Natural killer cell (primary cell): ENCODE data around the gene TMEM147. TPM values are rescaled to one million over a fixed set of nuclear protein-coding genes. Genes with fewer than 3 reads are reported as not detected.

Experiments
- ATAC-seq, 3 donors: fragments of 150-1000 bp in 2 of 3; fragments of 200-7000 bp in 1 of 3; cut with Tn5 transposase; 1 replicate in 1 of 3; 2 replicates in 2 of 3; pipeline ENCODE4 v1.10.0; 2021; ENCODE audit warnings: mild to moderate bottlenecking in 2 of 3, moderate library complexity in 2 of 3
- DNase-seq, 2 donors: peaks; one replicate each; pipeline versions ENCODE4 v3.0.0 to v3.0.0-alpha.2; 2013 to 2021; ENCODE audit warnings: mixed read lengths in 1 of 2
- H3K27ac ChIP-seq: one replicate; pipeline ENCODE4 v1.5.1; 2013; ENCODE audit warnings: mild to moderate bottlenecking, low read length
- H3K27me3 ChIP-seq: one replicate; pipeline ENCODE4 v1.6.1; 2013; ENCODE audit warnings: low read length; ENCODE audit not compliant: control insufficient read depth, insufficient read depth
- H3K36me3 ChIP-seq: one replicate; pipeline ENCODE4 v1.6.1; 2013; ENCODE audit warnings: low read length; ENCODE audit not compliant: control insufficient read depth, insufficient read depth
- H3K4me1 ChIP-seq: one replicate; pipeline ENCODE4 v1.6.1; 2013; ENCODE audit warnings: low read length; ENCODE audit not compliant: control insufficient read depth, insufficient read depth
- H3K4me3 ChIP-seq: one replicate; pipeline ENCODE4 v1.5.1; 2013; ENCODE audit warnings: low read length
- H3K9me3 ChIP-seq: one replicate; pipeline ENCODE4 v1.6.1; 2013; ENCODE audit warnings: low read length; ENCODE audit not compliant: control insufficient read depth, insufficient read depth
- H3K27ac Mint-ChIP-seq, 2 donors: one replicate each; pipeline ENCODE4 v1.8.0; 2022; ENCODE audit warnings: mild to moderate bottlenecking in 2 of 2, mixed read lengths in 2 of 2, moderate library complexity in 1 of 2
- H3K27me3 Mint-ChIP-seq, 2 donors: one replicate each; pipeline ENCODE4 v1.8.0; 2022; ENCODE audit warnings: low read depth in 2 of 2, mixed read lengths in 2 of 2
- H3K36me3 Mint-ChIP-seq: one replicate; pipeline ENCODE4 v1.8.0; 2022; ENCODE audit warnings: mixed read lengths
- H3K4me1 Mint-ChIP-seq, 2 donors: one replicate each; pipeline ENCODE4 v1.8.0; 2022; ENCODE audit warnings: mixed read lengths in 2 of 2
- H3K4me3 Mint-ChIP-seq: one replicate; pipeline ENCODE4 v1.8.0; 2022; ENCODE audit warnings: mild to moderate bottlenecking, moderate library complexity, mixed read lengths
- H3K9me3 Mint-ChIP-seq, 2 donors: one replicate each; pipeline ENCODE4 v1.8.0; 2022; ENCODE audit warnings: mixed read lengths in 2 of 2
- CTCF ChIP-seq: fragments of 200-600 bp; IDR thresholded peaks from one replicate; pipeline ENCODE4 v1.8.0; 2022; ENCODE audit warnings: antibody characterized with exemption
- WGBS: methylation state at CpG from one replicate; pipeline ENCODE4 v1.1.7; 2013; ENCODE audit warnings: missing lambda C conversion rate; ENCODE audit not compliant: insufficient coverage; 5-methylcytosine and 5-hydroxymethylcytosine counted together
- intact Hi-C: fragments of 100-400 bp; cut with micrococcal nuclease; formaldehyde crosslinking; loops from one replicate; pipeline ENCODE4 v1.14.2; 2022
- total RNA-seq, 4 donors: library from RNA; stranded (reverse); fragments of 120-200 nt in 1 of 4; gene quantifications; one replicate each; pipeline versions ENCODE4 v1.2.3 to v1.2.4, GENCODE V29; 2013 to 2022

TMEM147 gene
- total RNA-seq, 3 donors from 2014 or later (not counting 1 experiment from before 2014, with no cell fraction given) = 30.6 to 37.9 (median 31.2) TPM

- peaks cover 9% of the 10 kb centered on the region for H3K27me3 ChIP-seq
- no peak overlapping the region for H3K27ac ChIP-seq
- Mint-ChIP-seq H3K4me1 (peaks cover 8 to 24% of the 10 kb centered on the region in 2 donors), H3K36me3 (no peaks in the 10 kb centered on the region), H3K9me3 (no peaks in the 10 kb centered on the region), H3K4me3 (no peak overlapping the region), H3K27ac (no peak overlapping the region), H3K27me3 (peaks cover 0 to 2% of the 10 kb centered on the region in 2 donors)
- no peaks in the 10 kb centered on the region for H3K36me3 ChIP-seq
- H3K9me3 ChIP-seq = no peaks in the 10 kb centered on the region
- WGBS = 82% methylated on average over 6 of the region's 7 CpGs
- ATAC-seq (no peak), DNase-seq (no peak)
- no peak for TF ChIP-seq CTCF
- intact Hi-C loops = no loop called here
- peaks cover 23% of the 10 kb centered on the region for H3K4me1 ChIP-seq
- no peak overlapping the region for H3K4me3 ChIP-seq
These were observed 39.4 kb upstream of the TMEM147 start for GRCh38 chr19:35506011-35506410.

- H3K4me3 ChIP-seq = no peak overlapping the region
- H3K27ac ChIP-seq = no peak overlapping the region
- peaks cover 8 to 24% of the 10 kb centered on the region in 2 donors for H3K4me1 Mint-ChIP-seq
- H3K4me3 Mint-ChIP-seq = no peak overlapping the region
- H3K9me3 ChIP-seq = no peaks in the 10 kb centered on the region
- DNase-seq (no peak), ATAC-seq (no peak)
- intact Hi-C loops = no loop called here
- 89% methylated on average over 11 of the region's 11 CpGs for WGBS
- H3K27ac Mint-ChIP-seq = peak overlapping the region in 1 of 2 donors; percentile 38
- TF ChIP-seq CTCF = no peak
- no peaks in the 10 kb centered on the region for H3K9me3 Mint-ChIP-seq
- H3K36me3 Mint-ChIP-seq = no peaks in the 10 kb centered on the region
- peaks cover 11% of the 10 kb centered on the region for H3K27me3 ChIP-seq
- H3K4me1 ChIP-seq = peaks cover 23% of the 10 kb centered on the region
- H3K36me3 ChIP-seq = no peaks in the 10 kb centered on the region
- peaks cover 0 to 8% of the 10 kb centered on the region in 2 donors for H3K27me3 Mint-ChIP-seq
These were observed 37.9 kb upstream of the TMEM147 start for GRCh38 chr19:35507561-35507960.

- peaks cover 11% of the 10 kb centered on the region for H3K27me3 ChIP-seq
- no peaks in the 10 kb centered on the region for H3K36me3 Mint-ChIP-seq
- H3K9me3 Mint-ChIP-seq = no peaks in the 10 kb centered on the region
- H3K27me3 Mint-ChIP-seq = peaks cover 3 to 11% of the 10 kb centered on the region in 2 donors
- no peak overlapping the region for H3K4me3 Mint-ChIP-seq
- H3K4me1 ChIP-seq = peaks cover 23% of the 10 kb centered on the region
- H3K4me1 Mint-ChIP-seq = peaks cover 8 to 24% of the 10 kb centered on the region in 2 donors
- H3K9me3 ChIP-seq = no peaks in the 10 kb centered on the region
- 93% methylated on average over 2 of the region's 3 CpGs for WGBS
- intact Hi-C loops = no loop called here
- DNase-seq (no peak), ATAC-seq (no peak)
- no peaks in the 10 kb centered on the region for H3K36me3 ChIP-seq
- H3K4me3 ChIP-seq = no peak overlapping the region
- H3K27ac Mint-ChIP-seq = peak overlapping the region in 1 of 2 donors; percentile 37
- no peak for TF ChIP-seq CTCF
- H3K27ac ChIP-seq = no peak overlapping the region
These were observed 37.3 kb upstream of the TMEM147 start for GRCh38 chr19:35508129-35508528.

GRCh38 chr19:35509018-35509652 lies 36.3 kb upstream of the TMEM147 start:
- Mint-ChIP-seq H3K27ac (peak overlapping the region; percentile 64 to 82), H3K9me3 (no peaks in the 10 kb centered on the region), H3K4me1 (peaks cover 8 to 24% of the 10 kb centered on the region in 2 donors), H3K36me3 (no peaks in the 10 kb centered on the region), H3K27me3 (peaks cover 7 to 16% of the 10 kb centered on the region in 2 donors), H3K4me3 (peak overlapping the region; percentile 89)
- H3K4me3 ChIP-seq = peak overlapping the region; percentile 55
- H3K36me3 ChIP-seq = no peaks in the 10 kb centered on the region
- TF ChIP-seq CTCF = no peak
- H3K4me1 ChIP-seq = peaks cover 23% of the 10 kb centered on the region
- peak; percentile 43 to 70 for DNase-seq
- H3K9me3 ChIP-seq = no peaks in the 10 kb centered on the region
- intact Hi-C loops = no loop called here
- H3K27me3 ChIP-seq = peaks cover 11% of the 10 kb centered on the region
- H3K27ac ChIP-seq = peak overlapping the region; percentile 46
- WGBS = 31% methylated on average over 11 of the region's 12 CpGs
- peak; percentile 85 to 93 (median 87) for ATAC-seq
